ENCODE results near the gene SLC23A3. TPM values are rescaled to one million over a fixed set of nuclear protein-coding genes. Genes with fewer than 3 reads are reported as not detected.

The SLC23A3 gene
- total RNA-seq, 1 experiment from 2014 or later: 1.7 TPM

- peak overlapping the region; percentile 46; the same call in 1 of the 2 replicates for H3K4me2 ChIP-seq (ENCODE audit: low read length)
- no peaks in the 10 kb centered on the region for H3K9me3 ChIP-seq (ENCODE audit: low read length)
- H3K9me2 ChIP-seq (replicated peaks; ENCODE audit: low read length): no peaks in the 10 kb centered on the region
- intact Hi-C loops (cut with micrococcal nuclease): no loop called here
- no peaks in the 10 kb centered on the region for H3K36me3 ChIP-seq (ENCODE audit: low read depth, low read length)
- H3K79me2 ChIP-seq (ENCODE audit: low read length): no peaks in the 10 kb centered on the region
- H3K9ac ChIP-seq (ENCODE audit: low read length): no peak overlapping the region
- H3F3A ChIP-seq (ENCODE audit: low read length, unreplicated experiment): peaks cover 1% of the 10 kb centered on the region
- no peak overlapping the region for H3K4me3 ChIP-seq (ENCODE audit: low read length)
- ATAC-seq (peak; percentile 61), DNase-seq (peak; percentile 56)
- no peak overlapping the region for H2AFZ ChIP-seq (ENCODE audit: low read length)
- no TSS peak for BruUV-seq (replicated peaks)
- POLR2A ChIA-PET (ENCODE audit: unreplicated experiment): interaction anchor here (0.6 kb wide), 1 partner anchor 22 kb away, joined by 3 read pairs; no protein-coding TSS in a partner anchor
- peaks cover 32% of the 10 kb centered on the region for H3K4me1 ChIP-seq (ENCODE audit: insufficient read depth, low read length)
- CTCF ChIA-PET: interaction anchor here (0.6 to 0.7 kb wide), 2 partner anchors 13 to 23 kb away, joined by 3 read pairs; no protein-coding TSS in a partner anchor
- TF ChIP-seq EZH2phosphoT487 (IDR thresholded peaks at IDR 0.05; ENCODE audit: borderline replicate concordance, low read length) (no peak), EZH2 (IDR thresholded peaks at IDR 0.05; ENCODE audit: low read length, unreplicated experiment) (no peak), CTCF (conservative IDR thresholded peaks at IDR 0.05; ENCODE audit: low read depth, low read length) (no peak)
- no peaks in the 10 kb centered on the region for H3K27me3 ChIP-seq (ENCODE audit: low read length)
- no peaks in the 10 kb centered on the region for H4K20me1 ChIP-seq (ENCODE audit: low read length)
- no peak overlapping the region for H3K27ac ChIP-seq (ENCODE audit: low read length)
Observed at GRCh38 chr2:219131327-219131726, 38.5 kb downstream of the SLC23A3 start.

GRCh38 chr2:219129589-219129988, 40.2 kb downstream of the SLC23A3 start:
- Histone ChIP-seq H4K20me1 (ENCODE audit: low read length) (0 out of 2 replicates have a peak, but pooled peaks cover 3% of the 10 kb centered on the region), H3K36me3 (ENCODE audit: low read depth, low read length) (no peaks in the 10 kb centered on the region), H3K4me1 (ENCODE audit: insufficient read depth, low read length) (peaks cover 49% of the 10 kb centered on the region), H3K27ac (ENCODE audit: low read length) (no peak overlapping the region), H3K27me3 (ENCODE audit: low read length) (no peaks in the 10 kb centered on the region), H3K9me2 (replicated peaks; ENCODE audit: low read length) (no peaks in the 10 kb centered on the region), H3K79me2 (ENCODE audit: low read length) (no peaks in the 10 kb centered on the region), H3K9ac (ENCODE audit: low read length) (no peak overlapping the region), H3K4me2 (ENCODE audit: low read length) (no peak overlapping the region), H2AFZ (ENCODE audit: low read length) (no peak overlapping the region), H3K9me3 (ENCODE audit: low read length) (no peaks in the 10 kb centered on the region), H3F3A (ENCODE audit: low read length, unreplicated experiment) (peaks cover 8% of the 10 kb centered on the region), H3K4me3 (ENCODE audit: low read length) (no peak overlapping the region)
- intact Hi-C loops (cut with micrococcal nuclease): no loop called here
- TF ChIP-seq EZH2phosphoT487 (IDR thresholded peaks at IDR 0.05; ENCODE audit: borderline replicate concordance, low read length) (no peak), CTCF (conservative IDR thresholded peaks at IDR 0.05; ENCODE audit: low read depth, low read length) (no peak), EZH2 (IDR thresholded peaks at IDR 0.05; ENCODE audit: low read length, unreplicated experiment) (no peak)
- ATAC-seq (no peak), DNase-seq (no peak)
- CTCF ChIA-PET: no interaction called here
- POLR2A ChIA-PET (ENCODE audit: unreplicated experiment): no interaction called here
- BruUV-seq (replicated peaks): no TSS peak

- Histone ChIP-seq H3F3A (ENCODE audit: low read length, unreplicated experiment) (peaks cover 8% of the 10 kb centered on the region), H3K9me2 (replicated peaks; ENCODE audit: low read length) (no peaks in the 10 kb centered on the region), H3K36me3 (ENCODE audit: low read depth, low read length) (no peaks in the 10 kb centered on the region), H4K20me1 (ENCODE audit: low read length) (0 out of 2 replicates have a peak, but pooled peaks cover 4% of the 10 kb centered on the region), H3K79me2 (ENCODE audit: low read length) (no peaks in the 10 kb centered on the region), H3K4me3 (ENCODE audit: low read length) (no peak overlapping the region), H3K9me3 (ENCODE audit: low read length) (no peaks in the 10 kb centered on the region), H3K4me1 (ENCODE audit: insufficient read depth, low read length) (peaks cover 60% of the 10 kb centered on the region), H3K27ac (ENCODE audit: low read length) (no peak overlapping the region), H2AFZ (ENCODE audit: low read length) (no peak overlapping the region), H3K27me3 (ENCODE audit: low read length) (no peaks in the 10 kb centered on the region), H3K9ac (ENCODE audit: low read length) (no peak overlapping the region), H3K4me2 (ENCODE audit: low read length) (no peak overlapping the region)
- DNase-seq: no peak
- BruUV-seq (replicated peaks): no TSS peak
- TF ChIP-seq EZH2phosphoT487 (IDR thresholded peaks at IDR 0.05; ENCODE audit: borderline replicate concordance, low read length): no peak
- TF ChIP-seq CTCF (conservative IDR thresholded peaks at IDR 0.05; ENCODE audit: low read depth, low read length): no peak
- TF ChIP-seq EZH2 (IDR thresholded peaks at IDR 0.05; ENCODE audit: low read length, unreplicated experiment): no peak
- intact Hi-C loops (cut with micrococcal nuclease): no loop called here
- no peak for ATAC-seq
- ChIA-PET POLR2A (ENCODE audit: unreplicated experiment) (no interaction called here), CTCF (no interaction called here)
Observed at GRCh38 chr2:219128396-219128795, 41.4 kb downstream of the SLC23A3 start.
